Natural killer cell (primary cell): ENCODE data around the gene CPEB3. TPM values are rescaled to one million over a fixed set of nuclear protein-coding genes. Genes with fewer than 3 reads are reported as not detected.

Experiments used
- ATAC-seq, 3 donors: fragments of 150-1000 bp in 2 of 3; fragments of 200-7000 bp in 1 of 3; cut with Tn5 transposase; 1 replicate in 1 of 3; 2 replicates in 2 of 3; pipeline ENCODE4 v1.10.0; 2021; ENCODE audit warnings: mild to moderate bottlenecking in 2 of 3, moderate library complexity in 2 of 3
- DNase-seq, 2 donors: peaks; one replicate each; pipeline versions ENCODE4 v3.0.0 to v3.0.0-alpha.2; 2013 to 2021; ENCODE audit warnings: mixed read lengths in 1 of 2
- H3K27ac ChIP-seq: one replicate; pipeline ENCODE4 v1.5.1; 2013; ENCODE audit warnings: mild to moderate bottlenecking, low read length
- H3K27me3 ChIP-seq: one replicate; pipeline ENCODE4 v1.6.1; 2013; ENCODE audit warnings: low read length; ENCODE audit not compliant: control insufficient read depth, insufficient read depth
- H3K36me3 ChIP-seq: one replicate; pipeline ENCODE4 v1.6.1; 2013; ENCODE audit warnings: low read length; ENCODE audit not compliant: control insufficient read depth, insufficient read depth
- H3K4me1 ChIP-seq: one replicate; pipeline ENCODE4 v1.6.1; 2013; ENCODE audit warnings: low read length; ENCODE audit not compliant: control insufficient read depth, insufficient read depth
- H3K4me3 ChIP-seq: one replicate; pipeline ENCODE4 v1.5.1; 2013; ENCODE audit warnings: low read length
- H3K9me3 ChIP-seq: one replicate; pipeline ENCODE4 v1.6.1; 2013; ENCODE audit warnings: low read length; ENCODE audit not compliant: control insufficient read depth, insufficient read depth
- H3K27ac Mint-ChIP-seq, 2 donors: one replicate each; pipeline ENCODE4 v1.8.0; 2022; ENCODE audit warnings: mild to moderate bottlenecking in 2 of 2, mixed read lengths in 2 of 2, moderate library complexity in 1 of 2
- H3K27me3 Mint-ChIP-seq, 2 donors: one replicate each; pipeline ENCODE4 v1.8.0; 2022; ENCODE audit warnings: low read depth in 2 of 2, mixed read lengths in 2 of 2
- H3K36me3 Mint-ChIP-seq: one replicate; pipeline ENCODE4 v1.8.0; 2022; ENCODE audit warnings: mixed read lengths
- H3K4me1 Mint-ChIP-seq, 2 donors: one replicate each; pipeline ENCODE4 v1.8.0; 2022; ENCODE audit warnings: mixed read lengths in 2 of 2
- H3K4me3 Mint-ChIP-seq: one replicate; pipeline ENCODE4 v1.8.0; 2022; ENCODE audit warnings: mild to moderate bottlenecking, moderate library complexity, mixed read lengths
- H3K9me3 Mint-ChIP-seq, 2 donors: one replicate each; pipeline ENCODE4 v1.8.0; 2022; ENCODE audit warnings: mixed read lengths in 2 of 2
- CTCF ChIP-seq: fragments of 200-600 bp; IDR thresholded peaks from one replicate; pipeline ENCODE4 v1.8.0; 2022; ENCODE audit warnings: antibody characterized with exemption
- WGBS: methylation state at CpG from one replicate; pipeline ENCODE4 v1.1.7; 2013; ENCODE audit warnings: missing lambda C conversion rate; ENCODE audit not compliant: insufficient coverage; 5-methylcytosine and 5-hydroxymethylcytosine counted together
- intact Hi-C: fragments of 100-400 bp; cut with micrococcal nuclease; formaldehyde crosslinking; loops from one replicate; pipeline ENCODE4 v1.14.2; 2022
- total RNA-seq, 4 donors: library from RNA; stranded (reverse); fragments of 120-200 nt in 1 of 4; gene quantifications; one replicate each; pipeline versions ENCODE4 v1.2.3 to v1.2.4, GENCODE V29; 2013 to 2022

Gene CPEB3
- total RNA-seq, 3 donors from 2014 or later (not counting 1 experiment from before 2014, with no cell fraction given) = 3.6 to 6.9 (median 5.4) TPM

GRCh38 chr10:92213049-92213448 is 77.8 kb downstream of the CPEB3 start:
- peak overlapping the region; percentile 64 to 66 for H3K27ac Mint-ChIP-seq
- TF ChIP-seq CTCF = no peak
- intact Hi-C loops = no loop called here
- H3K27ac ChIP-seq = no peak overlapping the region
- WGBS = 100% methylated on average over 1 of the region's 2 CpGs
- H3K9me3 ChIP-seq = no peaks in the 10 kb centered on the region
- H3K27me3 Mint-ChIP-seq = no peaks in the 10 kb centered on the region
- no peaks in the 10 kb centered on the region for H3K36me3 ChIP-seq
- no peak overlapping the region for H3K4me3 ChIP-seq
- H3K9me3 Mint-ChIP-seq = no peaks in the 10 kb centered on the region
- DNase-seq = no peak
- H3K4me1 Mint-ChIP-seq = no peaks in the 10 kb centered on the region
- H3K36me3 Mint-ChIP-seq = no peaks in the 10 kb centered on the region
- H3K4me1 ChIP-seq = peaks cover 7% of the 10 kb centered on the region
- H3K27me3 ChIP-seq = no peaks in the 10 kb centered on the region
- H3K4me3 Mint-ChIP-seq = no peak overlapping the region
- ATAC-seq = no peak

GRCh38 chr10:92208736-92209135 is 82.1 kb downstream of the CPEB3 start:
- Mint-ChIP-seq H3K27me3 (no peaks in the 10 kb centered on the region), H3K9me3 (no peaks in the 10 kb centered on the region), H3K27ac (no peak overlapping the region), H3K36me3 (no peaks in the 10 kb centered on the region), H3K4me3 (no peak overlapping the region), H3K4me1 (no peaks in the 10 kb centered on the region)
- intact Hi-C loops = no loop called here
- Histone ChIP-seq H3K27ac (no peak overlapping the region), H3K9me3 (no peaks in the 10 kb centered on the region), H3K27me3 (no peaks in the 10 kb centered on the region), H3K36me3 (no peaks in the 10 kb centered on the region), H3K4me3 (no peak overlapping the region), H3K4me1 (peaks cover 7% of the 10 kb centered on the region)
- no peak for TF ChIP-seq CTCF
- WGBS = 84% methylated on average over 3 of the region's 3 CpGs
- no peak for DNase-seq
- no peak for ATAC-seq

DNA sequence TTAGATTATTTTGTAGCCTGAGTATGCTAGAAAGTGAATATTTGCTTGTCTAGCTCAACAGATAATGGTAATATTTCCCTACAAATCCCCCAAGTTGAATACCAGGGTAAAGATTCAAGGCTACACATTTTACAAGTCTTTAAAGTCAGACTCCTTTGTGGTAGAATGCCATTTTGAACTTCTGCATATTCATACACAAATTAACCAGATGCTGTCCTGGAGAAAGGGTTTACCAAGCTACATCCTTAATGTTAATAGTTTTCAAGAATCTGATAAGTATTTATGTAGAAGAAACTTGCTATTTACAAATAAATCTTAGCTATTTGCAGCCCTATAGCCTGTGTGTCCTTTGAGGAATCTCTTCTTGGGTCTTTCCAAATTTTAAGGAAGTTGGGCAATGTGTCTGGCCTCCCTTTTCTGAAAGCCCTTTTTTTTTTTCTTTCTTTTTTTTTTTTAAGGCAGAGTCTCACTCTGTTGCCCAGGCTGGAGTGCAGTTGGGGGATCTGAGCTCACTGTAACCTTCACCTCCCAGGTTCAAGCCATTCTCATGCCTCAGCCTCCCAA is 82.6 kb downstream of the CPEB3 start:
- Mint-ChIP-seq H3K9me3 (no peaks in the 10 kb centered on the region), H3K4me1 (no peaks in the 10 kb centered on the region), H3K36me3 (no peaks in the 10 kb centered on the region), H3K4me3 (no peak overlapping the region), H3K27me3 (no peaks in the 10 kb centered on the region), H3K27ac (no peak overlapping the region)
- Histone ChIP-seq H3K27ac (no peak overlapping the region), H3K36me3 (no peaks in the 10 kb centered on the region), H3K4me1 (peaks cover 7% of the 10 kb centered on the region), H3K27me3 (no peaks in the 10 kb centered on the region), H3K4me3 (no peak overlapping the region), H3K9me3 (no peaks in the 10 kb centered on the region)
- DNase-seq (no peak), ATAC-seq (no peak)
- intact Hi-C loops = no loop called here
- no peak for TF ChIP-seq CTCF

DNA sequence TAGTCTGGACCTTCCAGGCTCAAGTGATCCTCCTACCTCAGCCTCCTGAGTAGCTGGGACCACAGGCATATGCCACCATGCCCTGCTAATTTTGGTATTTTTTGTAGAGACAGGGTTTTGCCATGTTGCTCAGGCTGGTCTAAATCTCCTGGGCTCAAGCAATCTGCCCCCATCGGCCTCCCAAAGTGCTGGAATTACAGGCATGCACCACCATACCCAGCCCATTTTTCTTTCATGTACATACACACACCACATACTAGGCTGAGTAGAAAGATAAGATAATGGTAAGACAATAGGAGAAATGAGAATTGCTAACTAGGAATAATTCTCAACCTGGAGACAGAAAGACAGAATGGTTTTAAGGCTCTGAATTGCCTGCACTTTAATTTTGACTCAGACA is 83.8 kb downstream of the CPEB3 start:
- TF ChIP-seq CTCF = no peak
- Histone ChIP-seq H3K4me1 (peaks cover 7% of the 10 kb centered on the region), H3K9me3 (no peaks in the 10 kb centered on the region), H3K36me3 (no peaks in the 10 kb centered on the region), H3K4me3 (no peak overlapping the region), H3K27ac (no peak overlapping the region), H3K27me3 (no peaks in the 10 kb centered on the region)
- H3K4me3 Mint-ChIP-seq = no peak overlapping the region
- H3K27me3 Mint-ChIP-seq = no peaks in the 10 kb centered on the region
- ATAC-seq (no peak), DNase-seq (no peak)
- H3K4me1 Mint-ChIP-seq = no peaks in the 10 kb centered on the region
- WGBS = no CpG with 5 or more reads among the region's 1 CpG
- no peaks in the 10 kb centered on the region for H3K9me3 Mint-ChIP-seq
- H3K27ac Mint-ChIP-seq = no peak overlapping the region
- intact Hi-C loops = no loop called here
- H3K36me3 Mint-ChIP-seq = no peaks in the 10 kb centered on the region
